Common myeloid progenitor, CD34-positive (primary cell): ENCODE data around the gene LPIN1.

Source experiments
- CTCF ChIA-PET: fragments of 350-600 bp; sonication (Branson Sonifier 250); formaldehyde crosslinking; loops from one replicate; lab custom pipeline; 2021; ENCODE audit warnings: antibody characterized with exemption; lab: Charles Lee
- POLR2A ChIA-PET: fragments of 350-600 bp; sonication (Branson Sonifier 250); formaldehyde crosslinking; loops from one replicate; lab custom pipeline; 2021; ENCODE audit warnings: antibody characterized with exemption; lab: Charles Lee
- DNase-seq, 3 donors: peaks; one replicate each; pipeline versions ENCODE4 v3.0.0 to v3.0.0-alpha.2; 2013
- H3K27ac ChIP-seq, 2 experiments: 1 replicate in 1 of 2; 2 replicates in 1 of 2; pipeline ENCODE4 v1.7.0; 2013; ENCODE audit warnings: inconsistent platforms in 2 of 2, low read length in 2 of 2, mild to moderate bottlenecking in 2 of 2, low read depth in 1 of 2, moderate library complexity in 1 of 2; ENCODE audit not compliant: severe bottlenecking in 2 of 2, insufficient read depth in 1 of 2, poor library complexity in 1 of 2
- H3K27me3 ChIP-seq, 5 experiments: replicated peaks in 2 of 5; 1 replicate in 3 of 5; 2 replicates in 2 of 5; pipeline versions ENCODE4 v1.6.1 to v1.7.0; 2013; ENCODE audit warnings: low read length in 4 of 5, mild to moderate bottlenecking in 2 of 5, moderate library complexity in 2 of 5, inconsistent platforms in 1 of 5; ENCODE audit not compliant: insufficient read depth in 5 of 5, control insufficient read depth in 4 of 5
- H3K36me3 ChIP-seq, 4 experiments: 1 replicate in 2 of 4; 2 replicates in 2 of 4; pipeline versions ENCODE4 v1.6.1 to v1.7.0; 2013; ENCODE audit warnings: low read length in 3 of 4, control low read depth in 1 of 4, mild to moderate bottlenecking in 1 of 4; ENCODE audit not compliant: control insufficient read depth in 4 of 4, insufficient read depth in 4 of 4
- H3K4me1 ChIP-seq, 4 experiments: 1 replicate in 3 of 4; 2 replicates in 1 of 4; pipeline versions ENCODE4 v1.6.1 to v1.7.1; 2013; ENCODE audit warnings: low read length in 3 of 4, mild to moderate bottlenecking in 3 of 4, control low read depth in 1 of 4, inconsistent platforms in 1 of 4, moderate library complexity in 1 of 4; ENCODE audit not compliant: control insufficient read depth in 4 of 4, insufficient read depth in 4 of 4; ENCODE audit errors: control extremely low read depth in 1 of 4
- H3K4me3 ChIP-seq, 7 experiments: 1 replicate in 4 of 7; 2 replicates in 3 of 7; pipeline versions ENCODE4 v1.5.1 to v1.7.0; 2013; ENCODE audit warnings: mild to moderate bottlenecking in 7 of 7, low read length in 6 of 7, moderate library complexity in 6 of 7, inconsistent platforms in 2 of 7, low read depth in 2 of 7, control low read depth in 1 of 7; ENCODE audit not compliant: insufficient read depth in 4 of 7, control insufficient read depth in 1 of 7; ENCODE audit errors: extremely low read depth in 1 of 7
- H3K9me3 ChIP-seq, 5 experiments: 1 replicate in 4 of 5; 2 replicates in 1 of 5; pipeline versions ENCODE4 v1.6.1 to v1.7.1; 2013; ENCODE audit warnings: low read length in 4 of 5, mild to moderate bottlenecking in 2 of 5, inconsistent platforms in 1 of 5, low read depth in 1 of 5, moderate library complexity in 1 of 5; ENCODE audit not compliant: control insufficient read depth in 4 of 5, insufficient read depth in 2 of 5; ENCODE audit errors: control extremely low read depth in 1 of 5
- WGBS: methylation state at CpG from one replicate; pipeline ENCODE4 v1.1.5; 2013; ENCODE audit not compliant: insufficient coverage; 5-methylcytosine and 5-hydroxymethylcytosine counted together

The LPIN1 gene

GRCh38 chr2:11748018-11748860, 1.8 kb downstream of the LPIN1 start:
- Histone ChIP-seq H3K36me3 (no peaks in the 10 kb centered on the region), H3K27ac (peak overlapping the region; percentile 60 to 82), H3K4me3 (peak overlapping the region in 6 of 7 experiments; percentile 78 to 94 (median 86)), H3K4me1 (peaks cover 23 to 92% (median 88%) of the 10 kb centered on the region in 4 experiments), H3K27me3 (no peaks in the 10 kb centered on the region), H3K9me3 (no peaks in the 10 kb centered on the region)
- CTCF ChIA-PET, result interaction anchor here (1.3 to 22.6 kb wide), 6 partner anchors 8 to 57 kb away, joined by 5 to 460 read pairs (median 118); no protein-coding TSS in a partner anchor
- peak; percentile 33 to 88 (median 76) for DNase-seq
- WGBS, result 3% methylated on average over 17 of the region's 19 CpGs
- POLR2A ChIA-PET, result interaction anchor here (1.9 kb wide), 1 partner anchor 51 kb away, joined by 6 read pairs; no protein-coding TSS in a partner anchor

DNA sequence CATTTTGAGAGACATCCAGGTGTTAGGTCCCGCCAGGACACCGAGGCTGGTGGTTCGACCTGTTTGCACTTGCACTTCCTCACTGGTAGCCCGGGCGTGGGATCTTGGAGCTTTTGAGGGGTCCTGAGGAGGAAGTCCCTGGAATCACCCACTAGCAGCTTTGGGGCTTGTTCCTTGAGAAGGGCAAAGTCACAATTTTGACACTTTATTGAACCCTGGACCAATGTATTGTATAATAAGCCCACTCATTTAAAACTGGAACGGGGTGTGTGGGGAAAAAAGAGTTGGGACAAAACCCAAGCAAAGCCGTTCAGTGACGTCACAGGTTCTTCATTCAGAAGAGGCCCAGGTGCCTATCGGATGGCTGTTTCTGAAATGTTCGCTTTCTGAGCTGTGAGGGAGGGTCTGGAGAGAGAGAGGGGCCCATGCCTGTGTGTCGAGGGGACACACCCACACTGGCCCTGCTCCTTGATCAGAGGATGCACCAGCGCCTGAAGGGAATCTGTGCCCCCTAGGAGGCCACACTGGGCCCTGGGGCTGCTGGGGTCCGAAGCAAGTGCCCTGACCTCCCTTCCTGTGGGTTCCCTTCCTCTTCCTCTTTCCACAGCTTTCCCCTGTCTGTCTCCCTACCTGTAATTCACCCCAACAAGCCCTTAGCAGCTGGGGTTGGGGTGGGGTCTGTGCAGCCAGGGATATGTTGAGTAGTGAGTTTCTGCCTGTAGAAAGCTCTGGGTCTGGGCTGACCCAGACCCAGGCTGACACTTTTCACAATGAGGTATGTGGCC, 2.6 kb downstream of the LPIN1 start:
- POLR2A ChIA-PET, result interaction anchor here (1.9 kb wide), 1 partner anchor 52 kb away, joined by 6 read pairs; no protein-coding TSS in a partner anchor
- Histone ChIP-seq H3K27ac (peak overlapping the region; percentile 60 to 82), H3K36me3 (no peaks in the 10 kb centered on the region), H3K4me3 (peak overlapping the region in 5 of 7 experiments; percentile 83 to 94 (median 87)), H3K9me3 (no peaks in the 10 kb centered on the region), H3K4me1 (peaks cover 23 to 92% (median 89%) of the 10 kb centered on the region in 4 experiments), H3K27me3 (no peaks in the 10 kb centered on the region)
- DNase-seq, result peak in 2 of 3 donors; percentile 48 to 71
- CTCF ChIA-PET, result interaction anchor here (0.9 to 22.6 kb wide), 6 partner anchors 8 to 58 kb away, joined by 3 to 460 read pairs (median 118); no protein-coding TSS in a partner anchor
- 15% methylated on average over 10 of the region's 13 CpGs for WGBS

DNA sequence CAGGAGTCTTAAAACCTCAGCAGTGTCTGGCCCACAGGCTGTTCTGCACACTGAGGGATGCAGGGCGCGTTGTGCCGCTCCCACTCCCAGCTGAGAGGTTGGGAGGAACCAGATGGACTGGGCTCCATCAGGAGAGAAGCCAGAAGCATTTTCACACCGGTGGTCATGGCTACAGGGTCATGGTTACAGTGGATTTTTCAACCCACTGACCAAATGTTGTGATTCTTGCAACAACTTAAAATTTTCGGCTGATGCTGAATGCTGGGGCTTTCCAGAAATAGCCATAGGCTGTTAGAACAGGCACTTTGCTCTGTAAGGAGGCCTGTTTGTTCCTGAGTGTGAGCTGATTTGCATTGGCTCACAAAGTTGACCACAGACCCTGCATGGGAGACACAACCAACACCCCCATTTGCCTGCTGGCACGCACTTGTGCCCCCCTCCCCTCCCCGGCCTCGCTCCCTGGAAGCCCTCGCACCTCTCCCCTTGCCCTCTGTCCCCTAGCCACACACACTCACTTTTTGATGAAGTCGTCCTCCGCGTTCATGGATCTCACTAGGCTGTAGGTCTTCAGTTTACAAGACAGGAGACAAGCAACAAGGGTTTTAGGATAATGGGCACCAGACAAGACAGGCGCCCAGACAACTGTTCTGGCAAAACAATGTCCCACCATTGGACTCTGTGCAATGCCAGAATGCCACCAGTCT, 3.4 kb downstream of the LPIN1 start:
- WGBS, result 35% methylated on average over 9 of the region's 13 CpGs
- POLR2A ChIA-PET, result interaction anchor here (1.9 kb wide), 1 partner anchor 53 kb away, joined by 6 read pairs; no protein-coding TSS in a partner anchor
- no peaks in the 10 kb centered on the region for H3K36me3 ChIP-seq
- H3K27ac ChIP-seq, result peak overlapping the region; percentile 60 to 82
- H3K27me3 ChIP-seq, result no peaks in the 10 kb centered on the region
- CTCF ChIA-PET, result interaction anchor here (0.9 to 22.6 kb wide), 7 partner anchors 7 to 59 kb away, joined by 3 to 460 read pairs (median 30); no protein-coding TSS in a partner anchor
- peak in 2 of 3 donors; percentile 67 to 70 for DNase-seq
- H3K9me3 ChIP-seq, result no peaks in the 10 kb centered on the region
- H3K4me1 ChIP-seq, result peaks cover 23 to 92% (median 89%) of the 10 kb centered on the region in 4 experiments
- peak overlapping the region in 5 of 7 experiments; percentile 10 to 94 (median 87) for H3K4me3 ChIP-seq

DNA sequence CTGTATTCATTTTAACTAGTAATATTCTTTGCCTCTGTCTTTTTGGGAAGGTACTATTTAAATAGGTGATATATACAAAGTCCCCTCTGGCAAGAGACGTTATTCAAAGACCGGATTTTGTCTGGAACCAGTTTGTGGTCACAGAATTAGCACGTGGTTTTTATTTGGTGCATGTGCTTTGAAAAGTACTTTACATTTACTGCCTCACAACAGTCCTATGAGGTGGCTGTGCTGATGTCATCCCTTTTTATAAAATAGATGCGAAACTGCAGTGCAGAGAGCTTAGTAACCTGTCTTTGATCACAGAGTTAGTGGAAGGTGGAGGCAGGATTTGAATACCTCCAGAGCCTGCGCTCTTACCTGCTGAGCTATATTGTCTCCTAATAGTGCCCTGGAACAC, 4.0 kb downstream of the LPIN1 start:
- Histone ChIP-seq H3K36me3 (no peaks in the 10 kb centered on the region), H3K4me1 (peaks cover 23 to 93% (median 89%) of the 10 kb centered on the region in 4 experiments), H3K9me3 (no peaks in the 10 kb centered on the region), H3K27me3 (no peaks in the 10 kb centered on the region), H3K27ac (peak overlapping the region; percentile 44 to 82), H3K4me3 (peak overlapping the region in 3 of 7 experiments; percentile 3 to 94 (median 19))
- ChIA-PET POLR2A (interaction anchor here (0.7 to 1.9 kb wide), 2 partner anchors 53 to 555 kb away, joined by 3 to 6 read pairs; no protein-coding TSS in a partner anchor), CTCF (interaction anchor here (0.6 to 22.6 kb wide), 8 partner anchors 8 to 60 kb away, joined by 3 to 460 read pairs (median 17); no protein-coding TSS in a partner anchor)
- 26% methylated on average over 4 of the region's 5 CpGs for WGBS
- DNase-seq, result peak; percentile 44 to 86 (median 81)

DNA sequence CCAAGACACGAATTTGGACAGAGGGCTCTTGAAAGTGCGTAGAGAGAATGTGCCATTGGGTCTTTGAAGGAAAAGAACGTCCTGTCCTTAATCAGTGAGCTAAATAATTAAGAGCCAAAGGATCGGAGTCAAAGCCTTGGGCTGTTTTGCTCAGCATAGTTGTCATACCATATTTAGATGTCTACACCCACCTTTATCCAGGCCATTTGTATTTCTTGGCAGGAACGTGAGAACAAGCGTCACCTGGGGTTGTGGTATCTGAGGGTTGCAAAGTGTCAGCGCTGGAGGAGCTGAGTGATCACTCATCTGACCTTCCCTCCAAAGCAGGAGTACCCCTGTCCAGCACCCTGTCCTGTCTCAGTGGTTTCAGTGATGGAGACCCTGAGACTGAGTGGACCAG, 4.5 kb downstream of the LPIN1 start:
- H3K9me3 ChIP-seq, result no peaks in the 10 kb centered on the region
- H3K27me3 ChIP-seq, result no peaks in the 10 kb centered on the region
- no peak overlapping the region for H3K4me3 ChIP-seq
- WGBS, result 81% methylated on average over 4 of the region's 7 CpGs
- H3K27ac ChIP-seq, result peak overlapping the region in 1 of 2 experiments; percentile 82
- peaks cover 23 to 92% (median 88%) of the 10 kb centered on the region in 4 experiments for H3K4me1 ChIP-seq
- H3K36me3 ChIP-seq, result no peaks in the 10 kb centered on the region
- DNase-seq, result no peak
- ChIA-PET POLR2A (interaction anchor here (0.7 to 0.9 kb wide), 3 partner anchors 13 to 555 kb away, joined by 3 read pairs; no protein-coding TSS in a partner anchor), CTCF (interaction anchor here (0.6 to 22.6 kb wide), 9 partner anchors 8 to 60 kb away, joined by 3 to 460 read pairs (median 4); no protein-coding TSS in a partner anchor)

DNA sequence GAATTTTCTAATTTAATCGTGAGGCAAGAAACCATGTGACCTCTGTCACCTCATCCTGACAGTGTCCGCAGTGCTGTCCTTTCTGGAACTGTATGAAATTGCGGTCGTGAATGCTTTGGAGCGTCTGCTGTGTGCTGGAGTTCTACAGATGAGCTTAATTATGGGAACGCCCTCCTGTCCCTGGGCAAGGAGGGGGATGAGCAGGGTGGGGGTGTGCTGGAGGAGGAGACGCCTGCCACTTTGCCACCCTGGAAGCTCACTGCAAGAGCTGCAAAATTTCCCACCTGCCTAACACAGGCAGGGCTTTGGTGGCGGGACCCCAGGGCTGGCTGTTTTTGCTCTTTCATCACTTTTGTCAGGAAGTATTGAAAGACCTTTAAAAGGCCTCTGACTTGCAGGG, 6.5 kb downstream of the LPIN1 start:
- H3K4me1 ChIP-seq, result peaks cover 30 to 96% (median 91%) of the 10 kb centered on the region in 4 experiments

More for the DNA sequence above, 6.5 kb downstream of the LPIN1 start:
- Histone ChIP-seq H3K4me3 (peak overlapping the region in 4 of 7 experiments; percentile 8 to 69 (median 61)), H3K9me3 (no peaks in the 10 kb centered on the region), H3K36me3 (peaks cover 0 to 3% (median 0%) of the 10 kb centered on the region in 4 experiments), H3K27me3 (no peaks in the 10 kb centered on the region), H3K27ac (peak overlapping the region; percentile 70 to 93)
- ChIA-PET POLR2A (interaction anchor here (0.6 to 3.2 kb wide), 8 partner anchors 9 to 551 kb away, joined by 3 to 27 read pairs (median 6); no protein-coding TSS in a partner anchor), CTCF (interaction anchor here (1.1 to 22.6 kb wide), 14 partner anchors 9 to 62 kb away, joined by 3 to 460 read pairs (median 6); partner anchors contain the start of gene LPIN1)
- 54% methylated on average over 8 of the region's 8 CpGs for WGBS
- peak in 1 of 3 donors; percentile 38 for DNase-seq
